ENCODE data around the gene CFAP410. TPM values are rescaled to one million over a fixed set of nuclear protein-coding genes. Genes with fewer than 3 reads are reported as not detected.
"Not testable (repeated sequence)": the region's sequence is repeated elsewhere in the genome, so short reads cannot be mapped to it uniquely, and the experiment has no call there.

Gene CFAP410
- total and polyA plus RNA-seq, 10 donors: 26.2 to 79.8 (median 33.0) TPM

GRCh38 chr21:44303490-44303981 lies 35.7 kb downstream of the CFAP410 start:
- peaks cover 0 to 29% (median 14%) of the 10 kb centered on the region in 6 donors for H3K36me3 ChIP-seq
- 73 to 79% (median 76%) methylated on average over 12 of the region's 12 CpGs for whole genome bisulfite sequencing, 5 donors
- no peaks in the 10 kb centered on the region for H3K9me3 ChIP-seq
- H3K27ac ChIP-seq: peak overlapping the region in 4 of 8 donors; percentile 9 to 94 (median 93)
- H3K4me1 ChIP-seq: peaks cover 23 to 79% (median 68%) of the 10 kb centered on the region in 6 donors
- H3K4me3 ChIP-seq: no peak overlapping the region
- no peak for DNase-seq
- TF ChIP-seq POLR2AphosphoS5 (IDR thresholded peaks at IDR 0.05): no peak
- no peak for TF ChIP-seq POLR2A (IDR thresholded peaks at IDR 0.05)
- TF ChIP-seq, protein P1, sequence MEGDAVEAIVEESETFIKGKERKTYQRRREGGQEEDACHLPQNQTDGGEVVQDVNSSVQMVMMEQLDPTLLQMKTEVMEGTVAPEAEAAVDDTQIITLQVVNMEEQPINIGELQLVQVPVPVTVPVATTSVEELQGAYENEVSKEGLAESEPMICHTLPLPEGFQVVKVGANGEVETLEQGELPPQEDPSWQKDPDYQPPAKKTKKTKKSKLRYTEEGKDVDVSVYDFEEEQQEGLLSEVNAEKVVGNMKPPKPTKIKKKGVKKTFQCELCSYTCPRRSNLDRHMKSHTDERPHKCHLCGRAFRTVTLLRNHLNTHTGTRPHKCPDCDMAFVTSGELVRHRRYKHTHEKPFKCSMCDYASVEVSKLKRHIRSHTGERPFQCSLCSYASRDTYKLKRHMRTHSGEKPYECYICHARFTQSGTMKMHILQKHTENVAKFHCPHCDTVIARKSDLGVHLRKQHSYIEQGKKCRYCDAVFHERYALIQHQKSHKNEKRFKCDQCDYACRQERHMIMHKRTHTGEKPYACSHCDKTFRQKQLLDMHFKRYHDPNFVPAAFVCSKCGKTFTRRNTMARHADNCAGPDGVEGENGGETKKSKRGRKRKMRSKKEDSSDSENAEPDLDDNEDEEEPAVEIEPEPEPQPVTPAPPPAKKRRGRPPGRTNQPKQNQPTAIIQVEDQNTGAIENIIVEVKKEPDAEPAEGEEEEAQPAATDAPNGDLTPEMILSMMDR (IDR thresholded peaks at IDR 0.05 in 8 of 11, conservative IDR thresholded peaks at IDR 0.05 in 3 of 11): no peak
- intact Hi-C loops (cut with DNase I; ENCODE audit: low total_unique reads): no loop called here
- H3K27me3 ChIP-seq (replicated peaks in 1 of 7): no peaks in the 10 kb centered on the region

DNA sequence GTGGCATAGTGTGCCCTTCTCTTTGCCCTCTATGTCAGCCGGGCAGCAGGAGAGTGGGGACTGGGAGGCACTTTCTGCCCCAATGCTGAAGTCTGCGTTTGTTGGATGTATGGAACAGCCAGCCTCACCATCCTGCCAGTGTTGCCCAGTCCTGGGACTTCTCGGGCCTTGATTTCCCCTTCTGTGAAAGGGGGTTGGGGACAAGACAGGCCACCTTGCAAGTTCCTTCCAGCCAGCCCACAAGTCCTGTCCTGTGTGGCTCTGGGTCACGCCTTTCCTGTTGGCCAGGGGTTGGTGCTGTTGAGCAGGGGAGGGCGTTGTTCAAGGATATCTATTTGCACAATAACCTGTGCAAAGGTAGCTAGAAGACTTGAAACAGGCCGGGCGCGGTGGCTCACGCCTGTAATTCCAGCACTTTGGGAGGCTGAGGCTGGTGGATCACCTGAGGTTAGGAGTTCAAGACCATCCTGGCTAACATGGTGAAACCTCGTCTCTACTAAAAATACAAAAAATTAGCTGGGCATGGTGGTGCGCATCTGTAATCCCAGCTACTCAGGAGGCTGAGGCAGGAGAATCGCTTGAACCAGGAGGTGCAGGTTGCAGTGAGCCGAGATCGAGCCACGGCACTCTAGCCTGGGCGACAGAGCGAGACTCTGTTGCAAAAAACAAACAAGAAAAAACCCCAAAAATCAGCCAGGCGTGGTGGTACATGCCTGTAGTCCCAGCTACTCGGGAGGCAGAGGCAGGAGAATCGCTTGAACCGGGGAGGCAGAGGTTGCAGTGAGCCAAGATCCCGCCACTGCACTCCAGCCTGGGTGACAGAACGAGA lies 36.4 kb downstream of the CFAP410 start:
- H3K27me3 ChIP-seq (replicated peaks in 1 of 7); H3K9me3 ChIP-seq; intact Hi-C loops (cut with DNase I; ENCODE audit: low total_unique reads); DNase-seq: not testable (repeated sequence)
- WGBS, 5 donors: 72 to 77% (median 74%) methylated on average over 22 to 23 of the region's 23 CpGs
- peaks cover 26 to 86% (median 76%) of the 10 kb centered on the region in 6 donors for H3K4me1 ChIP-seq
- peak overlapping the region in 1 of 8 donors; percentile 92 for H3K4me3 ChIP-seq
- peaks cover 0 to 21% (median 13%) of the 10 kb centered on the region in 6 donors for H3K36me3 ChIP-seq
- peak overlapping the region in 4 of 8 donors; percentile 32 to 94 (median 93) for H3K27ac ChIP-seq
- TF ChIP-seq, protein P1 (IDR thresholded peaks at IDR 0.05 in 8 of 11, conservative IDR thresholded peaks at IDR 0.05 in 3 of 11): peak in 2 of 11 experiments; percentile 21 to 22

- H3K4me1 ChIP-seq: peaks cover 30 to 93% (median 83%) of the 10 kb centered on the region in 6 donors
- H3K36me3 ChIP-seq: peaks cover 0 to 13% (median 5%) of the 10 kb centered on the region in 6 donors
- intact Hi-C loops (cut with DNase I; ENCODE audit: low total_unique reads): no loop called here
- no peaks in the 10 kb centered on the region for H3K9me3 ChIP-seq
- TF ChIP-seq, protein P1 (IDR thresholded peaks at IDR 0.05 in 8 of 11, conservative IDR thresholded peaks at IDR 0.05 in 3 of 11): no peak
- TF ChIP-seq POLR2AphosphoS5 (IDR thresholded peaks at IDR 0.05) (peak in 1 of 3 donors; percentile 18), POLR2A (IDR thresholded peaks at IDR 0.05) (no peak)
- DNase-seq: no peak
- H3K4me3 ChIP-seq: peak overlapping the region in 1 of 8 donors; percentile 92
- peak overlapping the region in 7 of 8 donors; percentile 8 to 94 (median 93) for H3K27ac ChIP-seq
- 60 to 69% (median 65%) methylated on average over 7 to 9 of the region's 9 CpGs for WGBS, 5 donors
- H3K27me3 ChIP-seq (replicated peaks in 1 of 7): peaks cover 0 to 7% (median 0%) of the 10 kb centered on the region in 7 donors
These were observed 37.2 kb downstream of the CFAP410 start for GRCh38 chr21:44301961-44302406.

DNA sequence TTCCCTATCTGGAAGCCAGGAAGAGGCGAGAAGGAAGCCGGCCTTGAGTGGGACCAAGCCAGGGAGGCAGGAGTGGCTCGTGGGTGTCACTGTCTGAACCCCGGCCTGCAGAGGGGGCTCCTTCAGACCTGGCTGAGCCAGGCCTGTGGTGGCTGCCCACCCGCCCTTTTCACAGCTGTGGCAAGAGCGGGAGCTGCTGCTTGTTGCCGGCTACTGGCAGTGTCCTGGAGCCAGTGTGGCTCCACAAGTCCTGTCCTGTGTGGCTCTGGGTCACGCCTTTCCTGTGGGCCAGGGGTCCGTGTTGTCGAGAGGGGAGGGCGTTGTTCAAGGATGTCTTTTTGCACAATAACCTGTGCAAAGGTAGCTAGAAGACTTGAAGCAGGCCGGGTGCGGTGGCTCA lies 38.0 kb downstream of the CFAP410 start:
- H3K27ac ChIP-seq: peak overlapping the region in 6 of 8 donors; percentile 91 to 94 (median 93)

More for the DNA sequence above, 38.0 kb downstream of the CFAP410 start:
- Histone ChIP-seq H3K4me3 (peak overlapping the region; percentile 65 to 95 (median 78)), H3K9me3 (no peaks in the 10 kb centered on the region), H3K4me1 (peaks cover 30 to 93% (median 82%) of the 10 kb centered on the region in 6 donors), H3K27me3 (replicated peaks in 1 of 7) (peaks cover 0 to 12% (median 0%) of the 10 kb centered on the region in 7 donors), H3K36me3 (peaks cover 0 to 5% (median 0%) of the 10 kb centered on the region in 6 donors)
- intact Hi-C loops (cut with DNase I; ENCODE audit: low total_unique reads): no loop called here
- TF ChIP-seq POLR2AphosphoS5 (IDR thresholded peaks at IDR 0.05) (no peak), POLR2A (IDR thresholded peaks at IDR 0.05) (no peak)
- TF ChIP-seq, protein P1 (IDR thresholded peaks at IDR 0.05 in 8 of 11, conservative IDR thresholded peaks at IDR 0.05 in 3 of 11): no peak
- DNase-seq: no peak
- WGBS, 5 donors: 63 to 77% (median 71%) methylated on average over 13 of the region's 13 CpGs

All from spleen (tissue), 11 donors.